Measurements from ENCODE around the gene ZNF222.
A peak's percentile ranks its signal among the peaks of the same experiment; 100 is the strongest.

The ZNF222 gene

GRCh38 chr19:44007473-44007872, 17.7 kb upstream of the ZNF222 start:
- Histone ChIP-seq H3K4me1 (ENCODE audit: insufficient read depth, low read length) (no peaks in the 10 kb centered on the region), H3K36me3 (ENCODE audit: insufficient read depth, low read depth, low read length) (peaks cover 46% of the 10 kb centered on the region), H3K9me3 (ENCODE audit: insufficient read depth, low read depth, low read length) (peaks cover 66% of the 10 kb centered on the region), H3K9ac (ENCODE audit: low read depth, low read length) (no peak overlapping the region), H3K4me3 (ENCODE audit: low read length) (no peak overlapping the region), H3K27me3 (ENCODE audit: insufficient read depth, low read length) (no peaks in the 10 kb centered on the region), H3K27ac (ENCODE audit: low read length) (no peak overlapping the region)

GRCh38 chr19:44010468-44010867, 14.7 kb upstream of the ZNF222 start:
- Histone ChIP-seq H3K4me3 (ENCODE audit: low read length) (no peak overlapping the region; the same call in 1 of the 2 replicates), H3K27me3 (ENCODE audit: insufficient read depth, low read length) (no peaks in the 10 kb centered on the region), H3K9ac (ENCODE audit: low read depth, low read length) (no peak overlapping the region), H3K4me1 (ENCODE audit: insufficient read depth, low read length) (no peaks in the 10 kb centered on the region), H3K9me3 (ENCODE audit: insufficient read depth, low read depth, low read length) (peaks cover 92% of the 10 kb centered on the region), H3K27ac (ENCODE audit: low read length) (no peak overlapping the region), H3K36me3 (ENCODE audit: insufficient read depth, low read depth, low read length) (peaks cover 48% of the 10 kb centered on the region)

- no peaks in the 10 kb centered on the region for H3K4me1 ChIP-seq (ENCODE audit: insufficient read depth, low read length)
- no peaks in the 10 kb centered on the region; the same call in 1 of the 2 replicates for H3K27me3 ChIP-seq (ENCODE audit: insufficient read depth, low read length)
- no peaks in the 10 kb centered on the region for H3K36me3 ChIP-seq (ENCODE audit: insufficient read depth, low read depth, low read length)
- peaks cover 52% of the 10 kb centered on the region for H3K9me3 ChIP-seq (ENCODE audit: insufficient read depth, low read depth, low read length)
- H3K27ac ChIP-seq (ENCODE audit: low read length) = no peak overlapping the region
- no peak overlapping the region for H3K4me3 ChIP-seq (ENCODE audit: low read length)
- no peak overlapping the region for H3K9ac ChIP-seq (ENCODE audit: low read depth, low read length)
Observed at GRCh38 chr19:44019498-44019897, 5.7 kb upstream of the ZNF222 start.

GRCh38 chr19:44021221-44021620, 4.0 kb upstream of the ZNF222 start:
- no peak overlapping the region for H3K9ac ChIP-seq (ENCODE audit: low read depth, low read length)
- H3K27me3 ChIP-seq (ENCODE audit: insufficient read depth, low read length) = no peaks in the 10 kb centered on the region; the same call in 1 of the 2 replicates
- no peak overlapping the region for H3K4me3 ChIP-seq (ENCODE audit: low read length)
- H3K4me1 ChIP-seq (ENCODE audit: insufficient read depth, low read length) = no peaks in the 10 kb centered on the region
- H3K9me3 ChIP-seq (ENCODE audit: insufficient read depth, low read depth, low read length) = peaks cover 36% of the 10 kb centered on the region; the same call in 1 of the 2 replicates
- no peaks in the 10 kb centered on the region for H3K36me3 ChIP-seq (ENCODE audit: insufficient read depth, low read depth, low read length)
- H3K27ac ChIP-seq (ENCODE audit: low read length) = no peak overlapping the region

- Histone ChIP-seq H3K9me3 (ENCODE audit: insufficient read depth, low read depth, low read length) (peaks cover 26% of the 10 kb centered on the region; the same call in 1 of the 2 replicates), H3K27ac (ENCODE audit: low read length) (no peak overlapping the region), H3K4me1 (ENCODE audit: insufficient read depth, low read length) (no peaks in the 10 kb centered on the region), H3K9ac (ENCODE audit: low read depth, low read length) (peak overlapping the region; percentile 84; the same call in 1 of the 2 replicates), H3K36me3 (ENCODE audit: insufficient read depth, low read depth, low read length) (peaks cover 31% of the 10 kb centered on the region), H3K27me3 (ENCODE audit: insufficient read depth, low read length) (no peaks in the 10 kb centered on the region; the same call in 1 of the 2 replicates), H3K4me3 (ENCODE audit: low read length) (peak overlapping the region; percentile 99)
Observed at GRCh38 chr19:44024900-44025216, 321 bp upstream of the ZNF222 start.

- Histone ChIP-seq H3K36me3 (ENCODE audit: insufficient read depth, low read depth, low read length) (peaks cover 48% of the 10 kb centered on the region), H3K9ac (ENCODE audit: low read depth, low read length) (no peak overlapping the region), H3K4me1 (ENCODE audit: insufficient read depth, low read length) (no peaks in the 10 kb centered on the region), H3K4me3 (ENCODE audit: low read length) (no peak overlapping the region), H3K27ac (ENCODE audit: low read length) (no peak overlapping the region), H3K9me3 (ENCODE audit: insufficient read depth, low read depth, low read length) (peaks cover 34% of the 10 kb centered on the region), H3K27me3 (ENCODE audit: insufficient read depth, low read length) (no peaks in the 10 kb centered on the region)
Observed at GRCh38 chr19:44026622-44027021, 1.4 kb downstream of the ZNF222 start.

- Histone ChIP-seq H3K9me3 (ENCODE audit: insufficient read depth, low read depth, low read length) (peaks cover 87% of the 10 kb centered on the region), H3K27ac (ENCODE audit: low read length) (no peak overlapping the region), H3K27me3 (ENCODE audit: insufficient read depth, low read length) (no peaks in the 10 kb centered on the region), H3K9ac (ENCODE audit: low read depth, low read length) (no peak overlapping the region), H3K4me3 (ENCODE audit: low read length) (0 out of 2 replicates have a peak overlapping the region, but pooled peaks have one; percentile 18), H3K4me1 (ENCODE audit: insufficient read depth, low read length) (no peaks in the 10 kb centered on the region), H3K36me3 (ENCODE audit: insufficient read depth, low read depth, low read length) (peaks cover 55% of the 10 kb centered on the region)
Observed at GRCh38 chr19:44032001-44032610, 6.9 kb downstream of the ZNF222 start.

GRCh38 chr19:44042147-44042546, 17.0 kb downstream of the ZNF222 start:
- H3K9ac ChIP-seq (ENCODE audit: low read depth, low read length) = no peak overlapping the region
- no peak overlapping the region for H3K4me3 ChIP-seq (ENCODE audit: low read length)
- H3K27ac ChIP-seq (ENCODE audit: low read length) = no peak overlapping the region
- H3K9me3 ChIP-seq (ENCODE audit: insufficient read depth, low read depth, low read length) = peaks cover 71% of the 10 kb centered on the region; the same call in 1 of the 2 replicates
- no peaks in the 10 kb centered on the region for H3K4me1 ChIP-seq (ENCODE audit: insufficient read depth, low read length)
- no peaks in the 10 kb centered on the region for H3K36me3 ChIP-seq (ENCODE audit: insufficient read depth, low read depth, low read length)
- H3K27me3 ChIP-seq (ENCODE audit: insufficient read depth, low read length) = no peaks in the 10 kb centered on the region

GRCh38 chr19:44050740-44051649, 25.8 kb downstream of the ZNF222 start:
- Histone ChIP-seq H3K4me1 (ENCODE audit: insufficient read depth, low read length) (no peaks in the 10 kb centered on the region), H3K4me3 (ENCODE audit: low read length) (peak overlapping the region; percentile 94), H3K9me3 (ENCODE audit: insufficient read depth, low read depth, low read length) (peaks cover 31% of the 10 kb centered on the region; the same call in 1 of the 2 replicates), H3K9ac (ENCODE audit: low read depth, low read length) (no peak overlapping the region), H3K27me3 (ENCODE audit: insufficient read depth, low read length) (peaks cover 9% of the 10 kb centered on the region; the same call in 1 of the 2 replicates), H3K27ac (ENCODE audit: low read length) (no peak overlapping the region), H3K36me3 (ENCODE audit: insufficient read depth, low read depth, low read length) (peaks cover 6% of the 10 kb centered on the region; the same call in 1 of the 2 replicates)

GRCh38 chr19:44051650-44052402, 26.6 kb downstream of the ZNF222 start, which contains the start of gene ZNF223:
Gene ZNF223 (plus strand): TSS chr19:44052036. CDS start chr19:44055177, 3,141 bp downstream.
- Histone ChIP-seq H3K4me3 (ENCODE audit: low read length) (peak within 1 kb of the TSS; percentile 94), H3K27me3 (ENCODE audit: insufficient read depth, low read length) (peaks cover 9% of the 10 kb centered on the region; the same call in 1 of the 2 replicates), H3K4me1 (ENCODE audit: insufficient read depth, low read length) (no peaks in the 10 kb centered on the region), H3K36me3 (ENCODE audit: insufficient read depth, low read depth, low read length) (peaks cover 8% of the 10 kb centered on the region), H3K27ac (ENCODE audit: low read length) (no peak within 1 kb of the TSS), H3K9ac (ENCODE audit: low read depth, low read length) (peak within 1 kb of the TSS; percentile 81), H3K9me3 (ENCODE audit: insufficient read depth, low read depth, low read length) (peaks cover 30% of the 10 kb centered on the region; the same call in 1 of the 2 replicates)

GRCh38 chr19:44055870-44056269, 30.7 kb downstream of the ZNF222 start:
- Histone ChIP-seq H3K27me3 (ENCODE audit: insufficient read depth, low read length) (no peaks in the 10 kb centered on the region), H3K4me1 (ENCODE audit: insufficient read depth, low read length) (no peaks in the 10 kb centered on the region), H3K9ac (ENCODE audit: low read depth, low read length) (no peak overlapping the region), H3K9me3 (ENCODE audit: insufficient read depth, low read depth, low read length) (peaks cover 28% of the 10 kb centered on the region; the same call in 1 of the 2 replicates), H3K4me3 (ENCODE audit: low read length) (no peak overlapping the region), H3K36me3 (ENCODE audit: insufficient read depth, low read depth, low read length) (peaks cover 40% of the 10 kb centered on the region), H3K27ac (ENCODE audit: low read length) (no peak overlapping the region)

Data from iPS-20b (cell line).